Measurements from ENCODE around the gene ARHGEF28.

- TF ChIP-seq CTCF (IDR thresholded peaks at IDR 0.05) (no peak), POLR2AphosphoS5 (IDR thresholded peaks at IDR 0.05) (no peak)
Observed at GRCh38 chr5:73729329-73729728, 103.3 kb downstream of the ARHGEF28 start.
